NB4 (cell line): ENCODE measurements around the gene C1orf232.

Experiments used
- CTCF ChIP-seq: IDR thresholded peaks from one replicate; pipeline ENCODE4 v1.5.1; 2012; ENCODE audit warnings: low read depth, low read length
- MAX ChIP-seq: IDR thresholded peaks from 2 replicates; pipeline ENCODE4 v1.6.1; 2011; ENCODE audit warnings: low read depth, low read length

- TF ChIP-seq CTCF: no peak
- TF ChIP-seq MAX: no peak
Observed at GRCh38 chr1:26184883-26185282, 16.1 kb upstream of the C1orf232 start.
